ENCODE data around the gene NGEF.

DNA sequence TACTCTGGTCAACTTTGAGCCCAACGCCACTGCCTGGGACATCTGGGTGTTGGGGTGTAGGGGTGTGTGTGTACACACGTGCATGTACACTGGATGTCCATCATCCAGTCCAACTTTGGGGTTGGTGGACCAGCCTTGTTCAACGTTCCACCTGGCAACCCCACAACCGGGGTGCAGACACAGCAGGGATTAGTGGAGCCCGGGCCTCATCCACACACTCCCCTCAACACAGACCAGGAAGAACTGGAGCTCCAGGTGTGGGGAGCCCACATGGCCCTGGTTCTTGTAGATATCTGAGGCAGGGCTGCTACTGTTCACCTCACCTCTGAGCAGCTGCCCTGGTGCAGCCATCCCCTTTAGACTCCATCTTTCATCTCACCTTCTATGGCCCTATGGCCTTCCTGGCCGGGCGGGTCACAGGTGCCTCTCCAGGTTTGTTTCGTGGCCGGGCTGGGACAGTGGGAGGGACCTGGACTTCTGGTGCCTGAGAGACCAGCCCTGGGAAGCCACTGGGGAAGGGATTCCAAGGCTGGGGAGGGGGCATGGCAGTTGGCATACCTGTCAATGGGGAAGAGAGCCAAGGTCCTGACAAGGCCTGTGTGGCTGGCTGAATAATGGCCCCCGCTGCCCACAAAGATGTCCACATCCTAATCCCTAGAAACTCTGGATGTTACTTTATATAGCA is 26.9 kb upstream of the NGEF start:
- no peak for TF ChIP-seq E2F1 (CRISPR knock-in tag; IDR thresholded peaks at IDR 0.05)
- no peak for TF ChIP-seq USF1 (CRISPR knock-in tag; IDR thresholded peaks at IDR 0.05)
